Endothelial cell of umbilical vein (primary cell): ENCODE results near the gene EXD3. TPM values are rescaled to one million over a fixed set of nuclear protein-coding genes. Genes with fewer than 3 reads are reported as not detected.
A peak's percentile ranks its signal among the peaks of the same experiment; 100 is the strongest.

Experiments
- BruUV-seq: library from RNA; stranded (reverse); fragments of 400-500 nt; replicated peaks from 2 replicates; lab custom pipeline; 2021; lab: Mats Ljungman, UMichigan
- CTCF ChIA-PET: fragments of 300-600, 350-600 bp; sonication (Branson Sonifier 250); formaldehyde crosslinking; loops from one replicate; lab custom pipeline; 2021; ENCODE audit warnings: antibody characterized with exemption, inconsistent platforms; lab: Charles Lee
- POLR2A ChIA-PET: fragments of 300-600, 350-600 bp; sonication (Branson Sonifier 250); formaldehyde crosslinking; loops from one replicate; lab custom pipeline; 2021; ENCODE audit warnings: antibody characterized with exemption, inconsistent platforms; lab: Charles Lee
- DNase-seq: peaks from one replicate; pipeline ENCODE4 v3.0.0-alpha.2; 2011; ENCODE audit warnings: low read depth, low spot score
- FAIRE-seq: peaks from 2 replicates; lab custom pipeline; 2011; peaks lifted over from hg19 to GRCh38; lab: Jason Lieb, UNC
- H2AFZ ChIP-seq: 2 replicates; pipeline ENCODE4 v1.6.0; 2012; ENCODE audit warnings: low read depth, low read length, control low read depth, inconsistent platforms
- H3K27ac ChIP-seq: 2 replicates; pipeline ENCODE4 v1.5.1; 2011; ENCODE audit warnings: low read depth, mild to moderate bottlenecking, control low read depth, low read length, moderate library complexity; ENCODE audit not compliant: insufficient read depth
- H3K27me3 ChIP-seq, 2 experiments: 2 replicates each; pipeline versions ENCODE4 v1.6.0 to v1.6.1; 2011; ENCODE audit warnings: low read length in 2 of 2, mixed read lengths in 1 of 2; ENCODE audit not compliant: control insufficient read depth in 2 of 2, insufficient read depth in 2 of 2
- H3K36me3 ChIP-seq, 2 experiments: 2 replicates in 1 of 2; 3 replicates in 1 of 2; pipeline ENCODE4 v1.5.1; 2011; ENCODE audit warnings: low read length in 2 of 2, mild to moderate bottlenecking in 1 of 2, moderate library complexity in 1 of 2; ENCODE audit not compliant: control insufficient read depth in 2 of 2, insufficient read depth in 2 of 2; ENCODE audit errors: extremely low read depth in 1 of 2
- H3K4me1 ChIP-seq: 3 replicates; pipeline ENCODE4 v1.5.1; 2011; ENCODE audit warnings: mild to moderate bottlenecking, low read length; ENCODE audit not compliant: control insufficient read depth, insufficient read depth; ENCODE audit errors: extremely low read depth
- H3K4me2 ChIP-seq: 2 replicates; pipeline ENCODE4 v1.6.1; 2011; ENCODE audit warnings: low read length, control low read depth, mixed read lengths; ENCODE audit not compliant: insufficient read depth
- H3K4me3 ChIP-seq, 3 experiments: fragments of 200-600 bp in 1 of 3; sonication (generic), shearing (Covaris generic) in 1 of 3; replicated peaks in 1 of 3; 2 replicates each; pipeline ENCODE4 v1.5.1; 2011 to 2016; ENCODE audit warnings: control low read depth in 3 of 3, low read length in 3 of 3, mild to moderate bottlenecking in 2 of 3, inconsistent platforms in 1 of 3, low read depth in 1 of 3, moderate library complexity in 1 of 3; ENCODE audit not compliant: insufficient read depth in 1 of 3
- H3K79me2 ChIP-seq: 2 replicates; pipeline ENCODE4 v1.6.0; 2012; ENCODE audit warnings: low read length, inconsistent platforms; ENCODE audit not compliant: control insufficient read depth, insufficient read depth
- H3K9ac ChIP-seq: replicated peaks from 2 replicates; pipeline ENCODE3; 2011; ENCODE audit warnings: low read length, control low read depth; ENCODE audit not compliant: insufficient read depth; ENCODE audit errors: extremely low read depth
- H3K9me1 ChIP-seq: replicated peaks from 3 replicates; pipeline ENCODE4 v1.6.0; 2011; ENCODE audit warnings: mild to moderate bottlenecking, low read length; ENCODE audit not compliant: control insufficient read depth, insufficient read depth; ENCODE audit errors: extremely low read depth
- H3K9me3 ChIP-seq: replicated peaks from 2 replicates; pipeline ENCODE4 v1.5.1; 2012; ENCODE audit warnings: low read length, inconsistent platforms; ENCODE audit not compliant: control insufficient read depth, insufficient read depth
- H4K20me1 ChIP-seq: replicated peaks from 2 replicates; pipeline ENCODE3; 2011; ENCODE audit warnings: mild to moderate bottlenecking, low read length; ENCODE audit not compliant: control insufficient read depth, insufficient read depth; ENCODE audit errors: extremely low read depth
- EZH2 ChIP-seq: IDR thresholded peaks from 2 replicates; pipeline ENCODE4 v1.6.1; 2012; ENCODE audit warnings: borderline replicate concordance, low read depth, mild to moderate bottlenecking, moderate library complexity, low read length, inconsistent platforms; ENCODE audit not compliant: severe bottlenecking
- JUN ChIP-seq: IDR thresholded peaks from 2 replicates; pipeline ENCODE4 v1.6.1; 2011; ENCODE audit warnings: borderline replicate concordance, low read depth; ENCODE audit not compliant: insufficient read length, insufficient read depth
- MYC ChIP-seq: IDR thresholded peaks from one replicate; pipeline ENCODE4 v1.6.1; 2011; ENCODE audit warnings: mild to moderate bottlenecking, low read depth, low read length
- POLR2AphosphoS5 ChIP-seq: IDR thresholded peaks from 2 replicates; pipeline ENCODE4 v1.6.1; 2012; ENCODE audit warnings: low read depth, mild to moderate bottlenecking, control low read depth, low read length, moderate library complexity; ENCODE audit not compliant: insufficient read depth
- dilution Hi-C: fragments of 300-500 bp; cut with MboI; formaldehyde crosslinking; loops from one replicate; pipeline ENCODE4 v1.15.0; 2019; ENCODE audit warnings: low sequenced_read_pairs; ENCODE audit not compliant: extremely low pct_ligation_motif_present
- intact Hi-C: fragments of 100-400 bp; cut with micrococcal nuclease; formaldehyde crosslinking; loops from one replicate; pipeline ENCODE4 v1.10.0; 2022
- polyA plus RNA-seq, 4 experiments: library from polyadenylated mRNA; depleted of rRNA in 3 of 4; stranded (reverse) in 3 of 4; unstranded in 1 of 4; fragments of >200 nt; gene quantifications; 2 replicates each; pipeline versions ENCODE4 v1.2.1 to v1.2.3, GENCODE V29; 2011 to 2012; ENCODE audit warnings: missing spikeins in 1 of 4
- total RNA-seq: library from RNA; stranded (reverse); gene quantifications from 2 replicates; pipeline ENCODE4 v1.2.3, GENCODE V29; 2021
- TF ChIP-seq, protein P1 (sequence below): IDR thresholded peaks from 2 replicates; pipeline ENCODE4 v1.6.1; 2011; ENCODE audit not compliant: insufficient read depth, insufficient read length
- TF ChIP-seq, protein P2 (sequence below), 2 donors: IDR thresholded peaks; 1 replicate in 1 of 2; 2 replicates in 1 of 2; pipeline ENCODE4 v1.5.1; 2011; ENCODE audit warnings: low read length in 2 of 2, mild to moderate bottlenecking in 2 of 2, moderate library complexity in 2 of 2, control low read depth in 1 of 2, inconsistent platforms in 1 of 2, low read depth in 1 of 2; ENCODE audit not compliant: insufficient read depth in 1 of 2; ENCODE audit errors: extremely low read depth in 1 of 2

EXD3 gene
- total and polyA plus RNA-seq, 2 donors (not counting 3 experiments of a cell fraction or from before 2014, with no cell fraction given) = 17.7 to 30.3 TPM

DNA sequence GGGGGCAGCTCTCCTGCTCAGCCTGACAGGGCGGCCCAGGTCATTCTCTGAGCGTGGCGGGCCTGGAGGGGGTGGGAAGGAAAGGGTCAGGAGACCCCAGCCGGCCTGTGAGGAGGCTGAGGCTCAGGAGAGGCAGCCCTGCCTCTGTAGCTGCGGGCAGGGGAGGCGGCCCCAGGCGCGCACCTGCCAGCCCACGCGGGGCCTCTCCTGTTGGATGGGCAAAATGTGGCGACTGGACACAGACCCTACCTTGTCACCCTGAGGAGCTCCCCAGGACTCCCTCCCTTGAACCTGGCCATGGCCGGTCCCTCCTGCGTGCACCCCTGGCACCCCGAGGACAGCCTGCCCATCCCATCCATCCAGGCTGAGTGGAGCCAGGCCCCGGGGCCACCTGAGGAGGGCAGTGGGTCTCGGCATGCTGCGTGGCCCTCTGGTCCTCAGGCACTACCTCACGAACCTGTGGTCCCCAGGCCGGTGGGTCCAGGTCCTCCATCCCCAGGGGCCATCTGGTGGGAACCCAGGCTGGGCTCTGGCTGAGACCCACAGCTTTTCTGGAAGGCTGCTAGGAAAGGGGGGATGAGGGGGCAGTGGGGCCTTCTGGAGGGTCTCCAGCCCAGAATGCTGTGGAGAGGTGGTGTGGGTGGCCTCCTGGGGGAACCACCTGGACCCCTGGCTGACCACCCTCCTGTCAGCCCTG is 105.8 kb downstream of the EXD3 start:
- Histone ChIP-seq H3K4me2 (no peak overlapping the region), H4K20me1 (no peaks in the 10 kb centered on the region), H3K9ac (no peak overlapping the region), H3K27ac (peak overlapping the region; percentile 71), H3K36me3 (no peaks in the 10 kb centered on the region), H3K9me1 (no peaks in the 10 kb centered on the region), H3K4me1 (peaks cover 27% of the 10 kb centered on the region), H3K9me3 (no peaks in the 10 kb centered on the region), H3K4me3 (no peak overlapping the region), H3K79me2 (no peaks in the 10 kb centered on the region), H3K27me3 (no peaks in the 10 kb centered on the region), H2AFZ (no peak overlapping the region)
- BruUV-seq = no TSS peak
- TF ChIP-seq EZH2 (no peak), POLR2AphosphoS5 (no peak), MYC (no peak), JUN (no peak)
- TF ChIP-seq, protein P1, sequence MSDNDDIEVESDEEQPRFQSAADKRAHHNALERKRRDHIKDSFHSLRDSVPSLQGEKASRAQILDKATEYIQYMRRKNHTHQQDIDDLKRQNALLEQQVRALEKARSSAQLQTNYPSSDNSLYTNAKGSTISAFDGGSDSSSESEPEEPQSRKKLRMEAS = no peak
- TF ChIP-seq, protein P2, sequence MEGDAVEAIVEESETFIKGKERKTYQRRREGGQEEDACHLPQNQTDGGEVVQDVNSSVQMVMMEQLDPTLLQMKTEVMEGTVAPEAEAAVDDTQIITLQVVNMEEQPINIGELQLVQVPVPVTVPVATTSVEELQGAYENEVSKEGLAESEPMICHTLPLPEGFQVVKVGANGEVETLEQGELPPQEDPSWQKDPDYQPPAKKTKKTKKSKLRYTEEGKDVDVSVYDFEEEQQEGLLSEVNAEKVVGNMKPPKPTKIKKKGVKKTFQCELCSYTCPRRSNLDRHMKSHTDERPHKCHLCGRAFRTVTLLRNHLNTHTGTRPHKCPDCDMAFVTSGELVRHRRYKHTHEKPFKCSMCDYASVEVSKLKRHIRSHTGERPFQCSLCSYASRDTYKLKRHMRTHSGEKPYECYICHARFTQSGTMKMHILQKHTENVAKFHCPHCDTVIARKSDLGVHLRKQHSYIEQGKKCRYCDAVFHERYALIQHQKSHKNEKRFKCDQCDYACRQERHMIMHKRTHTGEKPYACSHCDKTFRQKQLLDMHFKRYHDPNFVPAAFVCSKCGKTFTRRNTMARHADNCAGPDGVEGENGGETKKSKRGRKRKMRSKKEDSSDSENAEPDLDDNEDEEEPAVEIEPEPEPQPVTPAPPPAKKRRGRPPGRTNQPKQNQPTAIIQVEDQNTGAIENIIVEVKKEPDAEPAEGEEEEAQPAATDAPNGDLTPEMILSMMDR (IDR thresholded peaks at IDR 0.05; ENCODE audit: extremely low read depth in 1 of 2, insufficient read depth in 1 of 2, low read depth in 1 of 2, low read length in 2 of 2) = no peak
- dilution Hi-C loops (no loop called here), intact Hi-C loops (no loop called here)
- ChIA-PET POLR2A (no interaction called here), CTCF (interaction anchor here (1.0 to 2.2 kb wide), 3 partner anchors 11 to 21 kb away, joined by 3 to 18 read pairs (median 8); partner anchors contain the start of gene NRARP)
- FAIRE-seq (no peak), DNase-seq (no peak)
